NOMO-1 (cell line): ENCODE data around the gene SKAP2.

ENCODE experiments used
- DNase-seq, 2 experiments: peaks; one replicate each; lab custom pipeline; 2025; ENCODE audit not compliant: unreplicated experiment in 2 of 2; lab: John Stamatoyannopoulos, UW

SKAP2 gene

DNA sequence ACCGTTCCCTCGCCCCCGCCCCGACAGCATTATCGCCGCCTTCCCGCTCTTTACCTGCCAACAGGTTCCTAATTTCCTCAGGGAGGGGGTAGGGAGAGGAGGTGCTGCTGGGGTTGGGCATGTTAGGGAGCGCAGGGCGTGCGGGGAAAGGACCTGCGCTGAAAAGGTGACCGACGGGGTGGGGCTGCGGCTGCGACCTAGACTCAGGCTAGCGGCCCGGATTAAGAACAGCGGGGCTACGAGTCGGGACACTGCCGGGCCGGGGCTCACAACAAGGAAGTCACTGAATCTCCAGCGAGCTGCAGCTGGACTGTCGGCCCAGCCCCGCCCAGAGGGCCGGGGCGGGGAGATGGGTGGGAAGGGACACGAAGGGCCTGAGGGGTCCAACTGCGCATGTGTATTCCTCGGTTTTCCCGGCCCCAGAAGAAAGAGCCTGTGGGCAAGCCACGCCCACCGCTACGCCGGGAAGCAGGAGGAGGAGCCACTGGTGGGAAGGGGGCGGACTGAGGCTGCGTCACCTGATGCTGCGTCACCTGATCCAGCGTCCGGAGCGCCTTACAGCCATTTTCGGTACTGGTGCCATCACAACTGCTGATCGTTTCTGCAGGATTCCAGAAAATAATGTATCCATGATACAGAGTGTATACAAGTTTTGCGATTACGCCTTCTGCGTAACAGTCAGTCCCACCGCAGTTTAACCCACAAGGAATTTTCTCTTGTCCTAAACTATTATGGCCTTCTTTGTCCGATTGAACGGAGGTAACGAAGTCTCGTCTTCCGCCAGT is at the start of gene SKAP2:
Gene SKAP2, minus strand, starts transcription at position 282 of the 785 bp plus-strand sequence. Its CDS starts 161 bp downstream, at position 121.
- peak; percentile 97 for DNase-seq

- DNase-seq = no peak
Observed at GRCh38 chr7:26912933-26913536, 48.6 kb upstream of the SKAP2 start.

- DNase-seq = peak; percentile 85 to 98
Observed at GRCh38 chr7:26912338-26912737, 47.9 kb upstream of the SKAP2 start.

DNA sequence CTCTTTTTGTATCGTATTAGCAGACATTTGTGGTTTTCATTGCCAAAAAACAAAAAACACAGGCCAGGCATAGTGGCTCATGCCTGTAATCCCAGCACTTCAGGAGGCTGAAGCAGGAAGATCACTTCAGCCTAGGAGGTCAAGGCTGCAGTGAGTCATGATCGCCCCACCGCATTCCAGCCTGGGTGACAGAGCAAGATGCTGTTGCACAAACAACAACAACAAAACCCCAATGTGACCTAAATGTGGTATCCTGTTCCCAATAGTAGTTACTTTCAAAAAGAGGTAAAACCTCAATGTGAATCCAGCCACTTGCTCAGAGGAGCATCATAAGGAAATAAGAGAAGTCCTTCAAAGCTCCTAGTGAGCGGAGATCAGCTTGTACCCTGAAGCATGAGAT is 45.8 kb upstream of the SKAP2 start:
- DNase-seq = no peak

GRCh38 chr7:26900251-26900650 is 35.9 kb upstream of the SKAP2 start:
- no peak for DNase-seq

DNA sequence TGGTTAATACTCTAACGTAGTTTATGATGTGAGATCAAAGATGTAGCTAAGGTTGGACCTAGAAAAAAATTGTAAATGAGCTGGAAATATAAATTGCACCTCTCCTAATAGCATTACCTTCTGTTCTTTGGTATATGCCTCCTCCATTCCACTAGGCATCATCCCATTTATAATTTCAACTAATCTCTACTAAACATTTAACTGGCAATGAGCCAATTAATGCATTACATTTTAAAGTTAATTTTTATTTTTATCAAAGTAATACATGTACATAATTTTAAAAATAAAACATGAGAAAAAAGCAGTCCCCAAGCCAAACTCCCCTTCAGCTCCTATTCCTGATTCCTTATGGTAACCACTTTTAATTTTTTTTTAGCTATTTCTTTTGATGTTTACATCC is 35.1 kb upstream of the SKAP2 start:
- DNase-seq = no peak

GRCh38 chr7:26898891-26899290 is 34.5 kb upstream of the SKAP2 start:
- DNase-seq = no peak

DNA sequence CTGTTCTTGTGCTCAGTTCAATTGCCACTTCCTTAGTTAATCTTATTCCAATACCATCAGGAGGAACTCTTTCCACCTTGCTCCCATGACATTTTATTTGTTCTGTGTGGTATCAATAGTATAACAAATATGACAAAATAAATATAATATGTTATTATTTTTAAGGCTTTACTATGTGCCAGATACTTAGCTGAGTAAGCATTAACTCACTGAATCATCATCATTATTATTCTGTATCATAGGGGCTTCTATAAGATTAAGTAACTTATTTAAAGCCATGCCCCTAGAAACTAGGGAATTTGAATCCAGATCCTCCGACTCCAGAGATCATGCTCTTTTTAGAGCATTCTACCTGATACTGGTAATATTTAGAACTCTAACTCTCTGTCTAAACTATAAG is 33.5 kb upstream of the SKAP2 start:
- DNase-seq = no peak

- DNase-seq = no peak
Observed at GRCh38 chr7:26891400-26892350, 27.3 kb upstream of the SKAP2 start.

GRCh38 chr7:26880852-26881251 is 16.5 kb upstream of the SKAP2 start:
- no peak for DNase-seq

DNA sequence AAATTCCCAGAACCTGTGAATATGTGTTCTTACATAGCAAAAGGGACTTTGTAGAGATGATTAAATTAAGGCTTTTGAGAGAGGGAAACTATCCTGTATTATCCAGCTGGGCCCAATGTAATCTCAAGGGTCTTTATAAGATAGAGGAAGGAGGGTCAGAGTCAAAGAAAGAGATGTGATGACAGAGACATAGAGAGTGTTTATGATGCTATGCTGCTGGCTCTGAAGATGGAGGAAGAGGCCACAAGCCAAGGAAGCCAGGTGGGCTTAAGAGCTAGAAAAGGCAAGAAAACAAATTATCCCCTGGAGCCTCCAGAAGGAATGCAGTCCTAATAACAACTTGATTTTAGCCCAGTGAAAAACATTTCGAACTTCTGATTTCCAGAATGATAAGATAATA is 15.3 kb upstream of the SKAP2 start:
- no peak for DNase-seq

- no peak for DNase-seq
Observed at GRCh38 chr7:26868841-26869495, 4.6 kb upstream of the SKAP2 start.

DNA sequence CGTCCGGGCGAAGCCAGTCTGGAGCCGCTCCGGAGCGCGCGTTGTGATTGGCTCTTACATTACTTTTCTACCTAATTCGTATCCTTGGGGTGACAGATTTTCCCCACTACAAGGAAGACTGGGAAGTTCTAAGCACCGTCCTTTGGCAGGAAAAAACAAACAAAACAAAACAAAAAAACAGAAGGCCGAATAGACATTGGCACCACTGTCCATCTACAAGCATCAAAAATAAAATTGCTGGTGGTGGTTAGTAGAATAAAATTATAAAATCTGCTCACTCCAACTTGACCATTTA is 651 bp upstream of the SKAP2 start:
- no peak for DNase-seq

- DNase-seq = peak in 1 of 2 experiments; percentile 77
Observed at GRCh38 chr7:26863518-26864308, 677 bp downstream of the SKAP2 start.

DNA sequence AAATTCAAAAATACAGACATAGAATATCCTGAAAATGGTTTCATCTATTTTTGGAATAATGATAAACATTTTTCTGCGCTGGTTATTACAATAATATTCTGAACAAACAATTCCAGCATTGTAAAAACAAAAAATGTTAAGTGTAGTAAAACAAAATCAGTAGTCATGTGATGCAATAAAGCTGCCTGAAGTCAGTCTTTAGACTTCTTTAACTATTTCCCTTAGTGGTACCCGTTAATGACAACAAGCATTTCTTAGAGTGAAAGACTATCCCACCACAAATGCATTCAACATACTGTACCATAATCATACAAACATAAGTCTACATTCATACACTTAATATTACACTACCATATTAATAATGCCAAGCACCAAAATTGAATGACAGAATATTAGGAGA is 1.6 kb downstream of the SKAP2 start:
- no peak for DNase-seq

- peak; percentile 36 to 69 for DNase-seq
Observed at GRCh38 chr7:26861050-26861449, 3.3 kb downstream of the SKAP2 start.

- no peak for DNase-seq
Observed at GRCh38 chr7:26860361-26860760, 4.0 kb downstream of the SKAP2 start.

- no peak for DNase-seq
Observed at GRCh38 chr7:26859720-26860119, 4.7 kb downstream of the SKAP2 start.

- no peak for DNase-seq
Observed at GRCh38 chr7:26858735-26859134, 5.7 kb downstream of the SKAP2 start.

DNA sequence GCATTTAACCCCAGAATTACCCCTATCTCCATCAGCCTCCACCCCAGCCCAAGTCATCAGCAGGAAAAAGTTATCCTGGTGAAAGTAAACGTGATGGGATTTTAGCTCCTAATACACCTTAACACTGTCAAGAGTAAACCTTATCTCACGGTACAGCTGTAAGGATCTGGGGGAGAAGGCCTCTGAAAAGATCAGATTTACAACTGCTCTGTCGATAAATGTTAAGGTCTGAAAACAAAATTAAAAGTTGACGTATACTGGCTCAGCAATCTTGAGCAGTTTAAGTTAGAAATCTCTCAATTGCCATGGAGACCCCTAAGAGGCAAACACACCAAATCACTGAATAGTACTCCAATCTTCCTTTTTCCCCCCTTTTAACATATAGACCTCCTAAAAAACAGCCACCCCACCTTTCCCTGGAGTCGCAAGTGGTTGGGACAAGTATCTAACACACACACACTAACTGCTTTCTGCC is 6.1 kb downstream of the SKAP2 start:
- DNase-seq = no peak
